Activated T-cell treated with anti-CD3 and anti-CD28 coated beads for 24 hours (primary cell): ENCODE measurements around the gene CIART.
"Not testable (repeated sequence)": the region's sequence is repeated elsewhere in the genome, so short reads cannot be mapped to it uniquely, and the experiment has no call there.

Experiments used
- DNase-seq: peaks from one replicate; pipeline ENCODE4 v3.0.0-alpha.2; 2020; ENCODE audit warnings: low read depth

CIART gene

DNA sequence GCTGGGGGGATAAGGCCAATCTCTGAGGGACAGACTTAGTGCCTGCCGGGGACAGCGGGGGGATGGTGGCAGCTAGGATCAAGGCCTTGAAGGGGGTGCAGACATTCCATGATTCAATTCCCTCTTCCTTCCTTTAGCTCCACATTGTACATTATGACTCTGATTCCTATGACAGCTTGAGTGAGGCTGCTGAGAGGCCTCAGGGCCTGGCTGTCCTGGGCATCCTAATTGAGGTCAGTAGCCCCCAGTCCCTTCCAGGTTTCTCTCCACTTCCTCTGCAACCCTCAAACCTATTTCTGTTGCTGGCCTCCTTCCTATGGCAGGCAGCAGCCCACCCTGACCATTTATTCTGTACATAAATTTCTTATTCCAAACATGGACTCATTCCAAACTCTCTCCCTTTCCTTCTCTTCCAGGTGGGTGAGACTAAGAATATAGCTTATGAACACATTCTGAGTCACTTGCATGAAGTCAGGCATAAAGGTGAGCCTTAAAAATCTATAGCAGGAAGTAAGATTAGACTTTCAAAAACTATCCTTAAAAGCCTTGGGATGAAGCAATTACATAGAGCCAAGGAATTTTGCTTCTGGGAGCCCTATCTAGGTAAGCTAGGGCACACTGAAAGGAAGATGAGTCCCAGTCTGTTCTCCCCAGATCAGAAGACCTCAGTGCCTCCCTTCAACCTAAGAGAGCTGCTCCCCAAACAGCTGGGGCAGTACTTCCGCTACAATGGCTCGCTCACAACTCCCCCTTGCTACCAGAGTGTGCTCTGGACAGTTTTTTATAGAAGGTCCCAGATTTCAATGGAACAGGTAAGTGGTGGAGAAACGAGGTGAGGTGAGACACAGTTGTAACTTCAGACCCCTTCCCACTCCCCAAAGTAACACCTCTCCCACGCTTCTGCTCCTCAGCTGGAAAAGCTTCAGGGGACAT is 19.7 kb upstream of the CIART start:
- no peak for DNase-seq

DNA sequence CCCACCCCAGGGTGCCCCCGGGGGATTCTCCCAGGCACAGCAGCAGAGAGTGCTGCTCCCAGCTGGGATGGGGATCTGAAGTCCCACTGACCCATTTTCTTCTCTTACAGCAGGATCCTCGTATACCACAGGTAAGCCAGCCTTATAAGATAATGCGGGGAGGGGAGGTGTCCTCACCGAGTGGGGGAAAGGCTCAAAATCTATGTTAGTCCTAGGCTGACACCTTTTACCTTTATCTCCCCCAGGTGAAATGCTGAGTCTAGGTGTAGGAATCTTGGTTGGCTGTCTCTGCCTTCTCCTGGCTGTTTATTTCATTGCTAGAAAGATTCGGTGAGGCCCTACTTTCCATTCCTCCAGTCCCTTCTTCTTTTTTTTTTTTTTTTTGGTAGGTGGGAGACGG is 18.8 kb upstream of the CIART start:
- no peak for DNase-seq

DNA sequence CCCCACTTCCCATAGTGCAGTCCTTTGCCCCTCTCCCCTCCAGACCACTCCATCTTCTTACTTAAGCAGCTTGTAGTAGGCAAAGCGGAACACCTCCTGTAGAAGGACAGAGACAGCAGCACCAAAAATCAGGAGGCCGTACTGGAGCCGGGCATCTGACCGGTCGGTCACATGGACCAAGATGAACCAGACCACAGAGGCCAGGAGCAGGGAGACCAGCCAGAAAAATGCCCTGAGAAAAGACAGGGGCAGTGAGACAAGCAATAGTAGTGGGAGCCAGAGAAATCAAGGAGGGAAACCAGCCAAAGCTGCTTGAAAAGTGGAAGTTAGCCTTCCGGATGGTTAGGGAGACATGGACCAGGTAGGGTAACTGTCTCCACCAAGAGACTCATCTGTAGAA is 14.5 kb upstream of the CIART start:
- no peak for DNase-seq

DNA sequence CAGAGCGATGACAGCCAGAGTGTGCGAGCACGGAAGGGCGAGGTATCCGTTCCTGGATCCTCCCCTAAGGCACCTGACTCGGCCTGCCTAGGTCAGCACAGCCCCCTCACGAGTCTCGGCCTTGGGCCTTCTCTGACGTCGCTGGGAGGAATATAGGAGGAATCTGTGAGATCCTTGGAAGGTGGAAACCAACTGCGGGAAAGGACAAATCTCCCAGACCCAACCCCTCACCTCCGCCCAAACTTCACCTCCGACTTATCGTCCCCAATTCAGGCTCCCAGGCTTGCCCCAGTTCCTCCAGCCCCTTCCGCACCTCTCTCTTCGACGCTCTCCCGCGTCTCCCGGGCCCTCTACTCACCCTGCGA is 14.0 kb upstream of the CIART start:
- no peak for DNase-seq

DNA sequence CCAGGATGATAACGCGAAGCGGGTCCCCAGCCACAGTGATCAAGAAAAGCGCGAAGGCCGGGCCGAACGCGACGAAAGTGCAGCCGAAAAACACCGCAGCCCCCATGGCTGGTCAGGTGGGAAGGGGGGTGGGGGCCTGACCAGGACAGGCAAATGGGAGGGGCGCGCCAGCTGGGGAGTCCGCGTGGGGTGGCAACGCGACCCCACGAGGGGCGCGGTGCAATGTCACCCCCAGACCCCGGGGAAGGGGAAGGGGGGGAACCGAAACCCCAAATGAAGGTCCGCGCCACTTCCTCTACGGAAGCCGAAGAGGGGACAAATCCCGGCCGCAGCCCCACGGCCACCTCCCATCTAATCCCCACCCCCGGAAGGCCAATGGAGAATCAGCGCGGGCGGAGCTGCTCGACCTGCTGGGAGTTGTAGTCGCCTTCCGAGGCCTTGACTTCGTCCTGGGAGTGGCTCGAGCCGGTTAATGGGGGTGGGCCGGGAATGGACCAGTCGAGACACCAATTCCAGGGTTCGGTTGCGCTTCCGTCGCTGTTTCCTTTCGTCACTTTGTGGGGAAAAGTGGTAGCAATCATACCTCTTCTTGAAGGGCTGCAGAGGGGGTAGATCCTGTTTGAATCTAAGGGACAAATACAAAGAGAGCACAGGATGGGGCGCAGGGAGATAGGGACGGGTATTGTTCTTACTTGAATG is 13.5 kb upstream of the CIART start, which contains the start of gene APH1A:
TSS of gene APH1A (minus strand) at position 312 of the 699 bp plus-strand sequence. CDS start at position 106, 206 bp downstream.
- DNase-seq, result peak; percentile 93

DNA sequence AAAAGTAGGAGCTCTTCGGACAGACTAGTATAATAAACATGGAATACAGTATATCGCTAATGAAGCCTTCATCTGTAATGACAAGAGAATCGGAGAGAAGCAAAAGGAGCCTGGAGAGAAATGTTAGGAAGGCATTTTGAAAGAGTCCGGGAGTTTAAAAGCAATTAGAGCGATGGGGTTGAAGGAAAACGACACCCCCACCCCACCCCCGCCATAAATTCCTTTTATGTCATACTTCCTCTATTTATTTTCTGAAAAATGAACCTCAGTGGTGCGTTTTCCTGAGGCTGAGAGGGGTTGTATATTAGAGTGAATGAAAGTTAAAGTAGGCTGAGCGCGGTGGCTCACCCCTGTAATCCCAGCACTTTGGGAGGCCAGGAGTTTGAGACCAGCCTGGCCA is 12.9 kb upstream of the CIART start:
- no peak for DNase-seq

DNA sequence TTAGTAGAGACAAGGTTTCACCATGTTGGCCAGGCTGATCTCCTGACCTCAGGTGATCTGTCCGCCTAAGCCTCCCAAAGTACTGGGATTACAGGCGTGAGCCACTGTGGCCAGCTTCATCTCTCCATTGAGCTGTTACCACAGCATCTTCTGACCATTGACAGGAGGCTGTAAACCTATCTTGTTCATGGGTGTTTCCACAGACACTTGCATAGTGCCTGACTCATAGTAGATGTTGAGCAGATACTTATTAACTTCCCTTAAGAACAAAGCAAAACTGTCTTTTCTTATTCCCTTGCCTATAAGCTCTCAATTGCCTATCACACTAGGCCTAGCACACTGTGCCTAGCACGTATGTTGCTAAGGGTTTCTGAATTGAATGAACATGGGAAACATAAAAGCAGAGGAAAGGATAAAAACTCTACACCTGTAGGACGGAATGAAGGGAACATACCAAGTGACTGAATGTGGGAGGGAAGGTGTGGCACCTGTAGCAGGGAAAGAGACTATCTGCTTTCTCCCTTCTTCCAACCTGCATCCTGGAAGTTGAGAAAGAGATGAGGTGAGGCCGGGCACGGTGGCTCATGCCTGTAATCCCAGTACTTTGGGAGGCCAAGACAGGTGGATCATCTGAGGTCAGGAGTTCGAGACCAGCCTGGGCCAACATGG is 10.9 kb upstream of the CIART start:
- DNase-seq, result no peak

DNA sequence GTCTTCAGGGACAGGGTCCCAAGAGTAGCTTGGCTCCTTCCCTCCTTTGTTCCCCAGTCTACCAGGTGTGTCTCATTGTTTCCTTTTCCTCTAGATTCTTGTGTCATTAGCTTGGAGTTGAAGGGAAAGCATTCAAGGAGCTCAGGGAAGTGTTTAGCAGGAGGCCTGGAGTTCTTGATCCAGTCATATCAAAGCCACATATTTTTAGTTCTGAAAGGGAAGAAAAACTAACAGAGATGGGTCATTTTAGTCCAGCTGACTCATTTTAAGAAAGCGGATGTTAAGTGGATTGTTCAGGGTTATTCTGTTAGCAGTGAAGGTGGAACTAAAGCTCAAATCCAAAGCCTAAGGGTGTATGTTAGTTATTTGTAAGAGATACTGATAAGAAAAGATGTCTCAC is 9.0 kb upstream of the CIART start:
- DNase-seq, result no peak

DNA sequence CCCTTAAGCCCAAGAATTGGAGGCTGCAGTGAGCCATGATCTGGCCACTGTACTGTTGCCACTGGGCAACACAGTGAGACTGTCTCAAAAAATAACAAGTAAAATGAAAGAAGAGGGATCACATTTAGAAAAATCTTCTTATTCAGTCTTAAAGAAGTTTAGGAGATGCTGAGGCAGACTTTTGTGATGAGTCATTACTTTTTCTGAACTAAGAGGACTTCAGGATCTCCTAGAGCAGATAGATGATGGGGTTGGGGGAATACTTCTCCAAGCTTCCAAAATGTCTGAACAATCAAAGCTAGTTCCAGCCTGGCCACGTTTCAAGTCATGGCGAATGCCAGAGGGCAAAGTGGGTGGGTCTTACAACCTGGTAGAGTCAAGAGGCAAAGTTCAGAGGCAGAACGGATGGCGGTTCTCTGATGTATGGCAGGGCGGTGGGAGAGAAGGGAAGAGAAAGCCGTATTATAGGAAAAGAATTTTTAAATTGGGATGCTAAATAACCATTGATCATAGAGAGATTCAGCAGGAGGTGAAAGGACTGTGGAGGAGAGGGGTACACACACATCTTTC is 2.1 kb upstream of the CIART start:
- no peak for DNase-seq

DNA sequence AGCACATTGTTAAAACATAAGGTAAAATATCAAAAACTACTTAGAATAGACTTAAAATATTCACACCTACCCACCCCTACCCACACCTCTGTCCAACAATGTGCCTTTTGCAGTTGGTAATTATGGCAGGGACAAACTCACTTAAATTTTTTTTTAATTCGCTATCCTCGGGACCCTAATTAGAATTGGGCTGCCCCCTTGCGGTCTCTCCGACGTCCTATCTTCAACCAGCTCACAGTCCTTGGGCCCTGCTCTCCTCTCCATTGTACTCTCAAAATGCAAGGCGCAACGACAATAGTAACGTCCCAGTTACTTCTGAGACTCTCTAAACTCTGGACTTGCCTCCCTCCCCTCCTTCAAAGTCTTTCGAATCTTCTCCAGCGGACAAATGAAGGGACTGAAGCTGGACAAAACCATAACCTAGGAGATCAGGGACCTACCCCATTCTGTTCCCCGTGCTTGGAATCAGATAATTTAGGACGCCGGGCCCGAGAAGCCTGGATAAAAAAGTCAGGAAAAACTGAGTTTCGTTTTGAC is 1.1 kb upstream of the CIART start:
- DNase-seq, result peak; percentile 30

DNA sequence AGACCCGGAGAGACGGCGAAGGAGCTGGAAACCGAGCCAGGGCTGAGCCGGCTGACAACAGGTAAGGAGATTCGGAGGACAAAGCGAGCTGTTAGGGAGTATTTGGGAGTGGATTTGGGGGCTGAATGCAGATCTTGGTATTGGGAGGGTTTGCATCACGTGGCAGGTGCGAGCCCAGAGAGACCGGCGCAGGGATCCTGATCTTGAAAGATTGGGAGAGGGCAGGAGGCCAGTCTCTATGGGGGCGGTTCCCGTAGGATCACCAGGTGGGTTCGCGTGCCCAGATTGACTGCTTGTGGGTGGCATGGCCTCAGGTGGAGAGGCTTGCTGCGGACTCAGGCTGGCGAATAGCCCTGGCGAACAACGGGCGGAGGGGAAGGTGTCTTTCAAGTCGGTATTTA is 204 bp downstream of the CIART start:
- DNase-seq, result no peak

DNA sequence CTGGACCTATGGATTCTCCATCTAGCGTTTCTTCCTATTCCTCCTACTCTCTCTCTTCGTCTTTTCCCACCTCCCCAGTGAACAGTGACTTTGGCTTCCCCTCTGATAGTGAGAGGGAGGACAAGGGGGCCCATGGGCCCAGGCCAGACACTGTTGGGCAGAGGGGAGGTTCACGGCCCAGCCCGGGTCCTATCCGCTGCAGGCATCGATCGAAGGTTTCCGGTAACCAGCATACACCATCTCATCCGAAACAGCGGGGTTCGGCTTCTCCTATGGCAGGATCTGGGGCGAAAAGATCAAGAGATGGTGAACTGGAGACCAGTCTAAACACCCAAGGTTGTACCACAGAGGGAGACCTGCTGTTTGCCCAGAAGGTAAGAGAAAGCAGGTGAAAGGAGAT is 906 bp downstream of the CIART start:
- no peak for DNase-seq

DNA sequence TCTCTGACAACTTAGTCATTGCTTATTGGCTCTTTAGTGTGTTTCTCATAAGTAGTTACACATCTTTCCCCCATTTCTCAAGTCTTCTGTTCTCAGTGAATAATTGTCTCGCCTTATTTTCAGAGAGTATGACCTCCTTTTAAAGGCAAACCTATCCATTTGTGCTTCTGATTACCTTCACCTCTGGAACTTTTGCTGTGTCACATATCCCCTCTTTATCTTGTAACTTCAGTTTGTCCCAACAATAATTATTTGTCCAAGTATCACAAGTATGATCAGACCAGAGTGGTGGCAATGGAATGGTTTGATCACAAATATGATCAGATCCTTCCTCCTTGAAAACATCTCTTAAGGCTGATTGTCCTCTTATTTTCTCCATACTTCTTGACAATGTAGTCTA is 6.0 kb downstream of the CIART start:
- no peak for DNase-seq

DNA sequence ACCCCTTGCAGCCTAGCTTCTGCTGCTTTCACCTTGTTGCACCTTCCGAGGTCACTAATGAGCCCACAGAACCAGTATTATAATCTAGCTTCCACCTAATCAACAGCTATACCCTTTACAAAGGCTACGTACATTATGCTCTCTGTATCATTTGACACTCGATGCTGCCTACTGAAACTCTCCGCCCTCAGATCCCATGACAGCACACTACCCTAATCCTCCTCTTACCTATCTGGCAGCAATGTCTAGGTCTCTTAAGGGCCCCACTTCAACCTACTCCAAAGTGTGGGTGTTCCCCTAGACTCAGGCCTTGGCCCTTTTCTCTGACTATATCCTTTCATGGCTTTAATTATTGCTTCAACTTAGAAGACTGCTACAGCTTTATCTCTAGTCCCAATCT is 6.5 kb downstream of the CIART start:
- DNase-seq, result no peak

DNA sequence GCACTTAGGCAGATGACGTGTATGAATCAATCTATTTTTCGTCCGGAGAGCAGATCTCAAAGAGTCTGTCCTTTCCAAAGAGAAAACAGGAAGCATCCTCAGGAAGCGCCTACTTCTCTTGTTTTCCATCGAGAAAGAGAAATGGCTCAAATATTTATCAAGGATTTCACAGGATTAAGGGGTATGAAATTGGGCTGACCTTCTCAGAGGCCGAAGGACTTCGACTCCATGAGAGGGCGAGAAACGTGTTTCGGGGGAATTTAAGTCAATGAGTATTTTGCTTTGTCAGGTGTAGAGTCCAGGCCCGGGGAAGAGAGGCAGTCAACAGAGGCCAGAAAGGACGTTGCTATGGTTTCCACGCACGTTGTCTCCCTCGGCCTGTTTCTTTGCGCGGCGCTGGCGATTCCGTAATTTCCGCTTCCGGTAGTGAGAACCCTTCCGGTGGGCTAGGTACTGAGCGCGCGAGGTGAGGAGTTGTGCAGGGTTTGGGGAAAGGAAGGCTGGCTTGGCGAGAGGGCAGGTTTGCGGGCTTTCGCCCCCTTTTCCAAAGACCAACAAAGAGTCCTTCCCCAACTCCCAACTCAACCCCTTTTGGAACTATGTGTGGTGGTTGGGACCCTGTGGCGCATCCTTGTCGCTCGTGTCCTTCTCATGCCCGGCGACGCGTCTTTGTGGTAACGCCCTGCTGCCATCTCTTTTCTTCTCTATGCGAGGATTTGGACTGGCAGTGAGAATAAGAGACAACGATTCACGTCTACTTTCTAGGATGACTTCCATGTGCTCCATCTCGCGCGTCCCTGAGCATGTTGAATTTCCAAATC is 11.3 kb downstream of the CIART start, which contains the start of gene MRPS21:
TSS of gene MRPS21 (plus strand) at position 429 of the 821 bp plus-strand sequence. CDS start 506 bp downstream, outside the sequence.
- peak; percentile 86 for DNase-seq

DNA sequence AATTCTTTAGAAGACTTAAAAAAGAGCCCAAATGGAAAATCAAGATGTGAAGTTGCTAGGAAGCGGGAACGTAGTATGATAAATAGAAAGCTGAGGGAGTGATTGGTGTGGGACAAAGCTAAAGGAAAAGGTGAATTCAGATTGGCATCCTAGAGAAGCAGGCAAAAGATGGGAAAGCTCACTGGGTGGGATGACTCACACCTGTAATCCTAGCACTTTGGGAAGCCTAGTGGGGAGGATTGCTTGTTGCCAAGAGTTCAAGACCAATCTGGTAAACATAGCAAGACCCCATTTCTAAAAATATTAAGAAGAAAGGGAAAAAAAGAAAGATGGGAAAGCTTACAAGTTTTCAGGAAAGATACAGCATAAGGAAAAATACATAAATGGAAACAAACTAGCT is 13.1 kb downstream of the CIART start:
- DNase-seq, result no peak

DNA sequence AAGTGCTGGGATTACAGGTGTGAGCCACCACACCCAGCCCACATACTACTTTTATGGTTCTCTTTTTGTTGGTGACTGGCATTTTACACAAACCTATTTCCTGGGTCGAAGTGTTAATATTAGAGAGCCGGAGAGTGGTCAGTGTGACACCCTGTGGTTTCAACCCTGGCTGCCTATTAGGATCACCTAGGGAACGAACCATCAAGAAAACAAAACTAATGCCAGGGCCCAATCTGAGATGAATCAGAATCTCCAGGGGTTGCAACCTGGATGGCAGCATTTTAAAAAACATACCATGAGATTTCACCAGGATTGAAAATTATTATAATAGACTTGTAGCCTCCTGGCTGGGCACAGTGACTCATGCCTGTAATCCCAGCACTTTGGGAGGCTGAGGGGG is 17.4 kb downstream of the CIART start:
- DNase-seq, result no peak

DNA sequence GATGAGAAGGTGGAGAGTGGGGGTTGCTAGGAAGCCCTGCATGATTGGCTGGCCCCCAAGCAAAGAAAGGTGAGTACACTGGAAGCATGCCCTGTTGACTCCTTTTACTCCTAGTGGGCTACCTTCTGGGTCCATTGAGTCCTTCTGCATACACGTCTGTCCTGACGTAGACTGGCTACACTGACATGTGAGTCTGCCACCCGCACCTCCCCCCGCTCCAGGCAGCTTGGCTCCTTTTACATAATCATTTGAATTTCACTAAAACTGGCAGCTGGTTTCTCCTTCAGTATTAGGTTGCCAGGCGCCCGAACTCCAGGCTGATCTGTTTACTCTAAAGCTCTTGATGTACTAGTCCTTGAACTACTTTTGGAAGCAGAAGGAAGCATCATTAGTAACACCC is 20.0 kb downstream of the CIART start:
- DNase-seq, result no peak

DNA sequence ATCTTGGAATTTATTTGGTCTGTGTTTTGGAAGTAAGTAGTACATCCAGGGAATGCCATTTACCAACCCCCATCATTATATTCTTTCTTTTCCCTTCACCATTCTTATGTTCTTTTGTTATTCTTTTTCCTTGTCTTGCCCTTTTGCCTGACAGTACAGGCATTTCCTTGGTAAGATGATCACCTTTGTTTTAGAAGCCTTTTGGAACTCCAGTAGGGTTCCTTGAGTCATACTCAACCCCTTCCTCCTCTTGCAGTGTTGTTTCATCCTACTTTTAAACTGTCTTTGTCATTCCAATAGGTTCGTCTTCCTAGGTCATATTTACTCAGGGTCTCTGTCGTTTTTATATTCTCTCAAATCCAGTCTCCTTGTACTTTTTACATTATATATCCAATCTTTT is 20.5 kb downstream of the CIART start:
- DNase-seq, result no peak

DNA sequence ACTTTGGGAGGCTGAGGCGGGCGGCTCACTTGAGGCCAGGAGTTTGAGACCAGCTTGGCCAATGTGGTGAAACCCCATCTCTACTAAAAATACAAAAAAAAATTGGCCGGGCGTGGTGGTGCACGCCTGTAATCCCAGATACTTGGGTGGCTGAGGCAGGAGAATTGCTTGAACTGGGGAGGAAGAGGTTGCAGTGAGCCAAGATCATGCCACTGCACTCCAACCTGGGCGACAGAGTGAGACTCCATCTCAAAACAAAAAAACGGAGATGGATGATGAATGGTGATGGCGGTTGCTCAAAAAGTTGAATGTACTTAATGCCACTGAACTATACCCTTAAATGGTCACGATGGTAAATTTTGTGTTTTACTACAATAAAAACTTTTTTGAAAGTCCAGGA is 26.2 kb downstream of the CIART start:
- not testable (repeated sequence) for DNase-seq
